Activated CD4-positive, alpha-beta memory T cell treated with anti-CD3 and anti-CD28 coated beads, Interleukin-2, amount 10 ng/mL, durations not matched to agents 7 days and 5 days (primary cell): ENCODE measurements around the gene TBC1D7. TPM values are rescaled to one million over a fixed set of nuclear protein-coding genes. Genes with fewer than 3 reads are reported as not detected.

Experiments used
- total RNA-seq, 2 experiments: library from RNA; stranded (reverse); gene quantifications; one replicate each; pipeline ENCODE4 v1.2.3, GENCODE V29; 2021

TBC1D7 gene
- total RNA-seq, 2 experiments from 2014 or later = 18.7 to 19.1 TPM

Other genes starting within 250 kb of the TBC1D7 start
- gene GFOD1, start 159.1 kb upstream of the TBC1D7 start, total RNA-seq = 1 to 10 TPM; 3.0 TPM
- gene SIRT5, start 246.1 kb upstream of the TBC1D7 start, total RNA-seq = 10 to 100 TPM; 10.0 to 10.5 TPM